SK-N-SH (cell line): ENCODE measurements around the gene CHST9. TPM values are rescaled to one million over a fixed set of nuclear protein-coding genes. Genes with fewer than 3 reads are reported as not detected.

Experiments
- CTCF ChIA-PET: fragments of 300-600, 350-600 bp; formaldehyde crosslinking; extraction: SDS; loops from one replicate; lab custom pipeline; 2021; lab: Yijun Ruan, JAX
- POLR2A ChIA-PET: fragments of 350-600 bp; sonication (Branson Sonifier 250); formaldehyde crosslinking; extraction: SDS; loops from one replicate; lab custom pipeline; 2020; ENCODE audit warnings: antibody characterized with exemption, inconsistent platforms; lab: Yijun Ruan, JAX
- DNase-seq: peaks from one replicate; pipeline ENCODE4 v3.0.0; 2012
- H2AFZ ChIP-seq: fragments of 200-600 bp; sonication (generic); 2 replicates; pipeline ENCODE4 v1.8.1; 2016; ENCODE audit warnings: antibody characterized with exemption, mild to moderate bottlenecking, low read depth
- H3F3A ChIP-seq: fragments of 200-600 bp; sonication (generic); replicated peaks from 2 replicates; pipeline ENCODE3; 2016; ENCODE audit warnings: antibody characterized with exemption, mild to moderate bottlenecking; ENCODE audit not compliant: insufficient read depth
- H3K27ac ChIP-seq, 2 experiments: fragments of 200-500 bp in 1 of 2; fragments of 200-600 bp in 1 of 2; sonication (Bioruptor generic) in 1 of 2; sonication (generic), shearing (Covaris generic) in 1 of 2; 2 replicates each; pipeline versions ENCODE4 v1.5.1 to v1.6.1; 2014 to 2016; ENCODE audit warnings: low read depth in 2 of 2, inconsistent platforms in 1 of 2, low read length in 1 of 2, mild to moderate bottlenecking in 1 of 2, mixed read lengths in 1 of 2
- H3K27me3 ChIP-seq: fragments of 200-600 bp; sonication (generic), shearing (Covaris generic); 2 replicates; pipeline ENCODE4 v1.6.1; 2016; ENCODE audit warnings: mixed run types; ENCODE audit not compliant: insufficient read depth
- H3K36me3 ChIP-seq, 2 experiments: fragments of 200-500 bp in 1 of 2; fragments of 200-600 bp in 1 of 2; sonication (Bioruptor generic) in 1 of 2; sonication (generic) in 1 of 2; replicated peaks in 1 of 2; 2 replicates each; pipeline versions ENCODE3 to v1.5.1; 2014 to 2016; ENCODE audit warnings: low read length in 1 of 2, mild to moderate bottlenecking in 1 of 2; ENCODE audit not compliant: insufficient read depth in 2 of 2, control insufficient read depth in 1 of 2
- H3K4me1 ChIP-seq, 2 experiments: fragments of 200-500 bp in 1 of 2; fragments of 200-600 bp in 1 of 2; sonication (Bioruptor generic) in 1 of 2; sonication (generic), shearing (Covaris generic) in 1 of 2; 2 replicates each; pipeline versions ENCODE4 v1.5.1 to v1.6.1; 2014 to 2016; ENCODE audit warnings: low read depth in 1 of 2, low read length in 1 of 2, mixed run types in 1 of 2; ENCODE audit not compliant: insufficient read depth in 2 of 2, control insufficient read depth in 1 of 2
- H3K4me2 ChIP-seq: fragments of 200-600 bp; sonication (generic), shearing (Covaris generic); 2 replicates; pipeline ENCODE4 v1.6.1; 2017; ENCODE audit warnings: mixed run types
- H3K4me3 ChIP-seq, 2 experiments: fragments of 200-500 bp in 1 of 2; fragments of 200-600 bp in 1 of 2; sonication (Bioruptor generic) in 1 of 2; sonication (generic), shearing (Covaris generic) in 1 of 2; 2 replicates each; pipeline versions ENCODE4 v1.5.1 to v1.8.1; 2014 to 2016; ENCODE audit warnings: low read depth in 2 of 2, inconsistent platforms in 1 of 2, low read length in 1 of 2, mild to moderate bottlenecking in 1 of 2, mixed read lengths in 1 of 2, moderate library complexity in 1 of 2
- H3K79me2 ChIP-seq: fragments of 200-600 bp; sonication (generic); 2 replicates; pipeline ENCODE4 v1.8.1; 2017; ENCODE audit warnings: mild to moderate bottlenecking; ENCODE audit not compliant: insufficient read depth
- H3K9ac ChIP-seq: fragments of 200-600 bp; sonication (generic); 2 replicates; pipeline ENCODE4 v1.6.1; 2017; ENCODE audit warnings: mixed run types
- H3K9me2 ChIP-seq: fragments of 200-600 bp; sonication (generic); 2 replicates; pipeline ENCODE4 v1.6.1; 2017; ENCODE audit warnings: mixed run types
- H3K9me3 ChIP-seq: fragments of 200-600 bp; sonication (generic); 2 replicates; pipeline ENCODE4 v1.6.1; 2017; ENCODE audit warnings: mixed run types, mild to moderate bottlenecking, moderate library complexity
- H4K20me1 ChIP-seq: fragments of 200-600 bp; sonication (generic); 2 replicates; pipeline ENCODE4 v1.6.1; 2017; ENCODE audit warnings: mild to moderate bottlenecking, mixed run types; ENCODE audit not compliant: insufficient read depth
- EZH2phosphoT487 ChIP-seq: fragments of 200-600 bp; sonication (generic); IDR thresholded peaks from 2 replicates; pipeline ENCODE4 v1.6.1; 2017; ENCODE audit warnings: low read depth, mixed run types, mild to moderate bottlenecking, antibody characterized with exemption, moderate library complexity, borderline replicate concordance
- FOXJ3 ChIP-seq: sonication (generic); formaldehyde crosslinking; IDR thresholded peaks from 2 replicates; pipeline ENCODE4 v1.5.1; 2020; ENCODE audit warnings: mild to moderate bottlenecking, missing genetic modification reagents
- JUND ChIP-seq: IDR thresholded peaks from 2 replicates; pipeline ENCODE4 v1.4.0; 2012
- MEF2A ChIP-seq: IDR thresholded peaks from 2 replicates; pipeline ENCODE4 v1.4.0; 2012; ENCODE audit warnings: low read depth, borderline replicate concordance
- NRF1 ChIP-seq: IDR thresholded peaks from 2 replicates; pipeline ENCODE4 v1.6.1; 2012; ENCODE audit warnings: low read depth, mild to moderate bottlenecking, low read length
- RAD21 ChIP-seq: IDR thresholded peaks from 2 replicates; pipeline ENCODE4 v1.6.1; 2012; ENCODE audit warnings: mild to moderate bottlenecking, low read length
- RCOR1 ChIP-seq: fragments of 150-350 bp; IDR thresholded peaks from 2 replicates; pipeline ENCODE4 v1.6.1; 2017; ENCODE audit warnings: antibody characterized with exemption, low read length
- TEAD4 ChIP-seq: IDR thresholded peaks from 2 replicates; pipeline ENCODE4 v1.4.0; 2012; ENCODE audit warnings: mild to moderate bottlenecking, borderline replicate concordance; ENCODE audit not compliant: insufficient read depth
- WGBS: methylation state at CpG from one replicate; pipeline ENCODE4 v1.1.6; 2017; ENCODE audit warnings: low lambda C conversion rate; 5-methylcytosine and 5-hydroxymethylcytosine counted together
- polyA plus RNA-seq, 3 experiments: library from polyadenylated mRNA; depleted of rRNA; stranded (reverse); fragments of >200 nt; gene quantifications; 2 replicates each; pipeline ENCODE4 v1.2.3, GENCODE V29; 2012
- TF ChIP-seq, protein P1 (sequence below): IDR thresholded peaks from 2 replicates; pipeline ENCODE4 v1.4.0; 2012; ENCODE audit warnings: low read depth, borderline replicate concordance

The CHST9 gene
- polyA plus RNA-seq, 1 of the 3 experiments (the other 2 are of a cell fraction): not detected

DNA sequence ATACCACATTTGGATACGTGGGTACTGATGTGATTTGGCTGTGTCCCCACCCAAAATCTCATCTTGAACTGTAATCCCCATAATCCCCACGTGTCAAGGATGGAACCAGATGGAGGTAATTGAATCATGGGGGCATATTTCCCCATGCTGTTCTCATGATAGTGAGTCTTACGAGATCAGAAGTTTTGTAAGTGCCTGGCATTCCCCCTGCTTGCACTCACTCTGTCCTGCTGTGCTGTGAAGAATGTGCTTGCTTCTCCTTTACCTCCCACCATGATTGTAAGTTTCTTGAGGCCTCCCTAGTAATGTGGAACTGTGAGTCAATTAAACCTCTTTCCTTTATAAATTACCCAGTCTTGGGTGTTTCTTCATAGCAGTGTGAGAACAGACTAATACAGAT, 70.3 kb downstream of the CHST9 start:
- peaks cover 0 to 4% of the 10 kb centered on the region in 2 experiments; a peak in 2 of 4 replicates for H3K4me1 ChIP-seq
- 9% methylated on average over 3 of the region's 3 CpGs for WGBS
- no peak overlapping the region for H3K4me2 ChIP-seq
- no peaks in the 10 kb centered on the region for H3K9me2 ChIP-seq
- no peaks in the 10 kb centered on the region for H3K9me3 ChIP-seq
- H3K36me3 ChIP-seq: no peaks in the 10 kb centered on the region
- no peak overlapping the region for H3K4me3 ChIP-seq
- CTCF ChIA-PET: no interaction called here
- H4K20me1 ChIP-seq: no peaks in the 10 kb centered on the region
- H3K27ac ChIP-seq: no peak overlapping the region
- no peak for TF ChIP-seq NRF1
- TF ChIP-seq MEF2A: no peak
- TF ChIP-seq, protein P1, sequence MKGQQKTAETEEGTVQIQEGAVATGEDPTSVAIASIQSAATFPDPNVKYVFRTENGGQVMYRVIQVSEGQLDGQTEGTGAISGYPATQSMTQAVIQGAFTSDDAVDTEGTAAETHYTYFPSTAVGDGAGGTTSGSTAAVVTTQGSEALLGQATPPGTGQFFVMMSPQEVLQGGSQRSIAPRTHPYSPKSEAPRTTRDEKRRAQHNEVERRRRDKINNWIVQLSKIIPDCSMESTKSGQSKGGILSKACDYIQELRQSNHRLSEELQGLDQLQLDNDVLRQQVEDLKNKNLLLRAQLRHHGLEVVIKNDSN: no peak
- no peak for TF ChIP-seq TEAD4
- TF ChIP-seq EZH2phosphoT487: no peak
- TF ChIP-seq, all 33 proteins: peak for 0
- POLR2A ChIA-PET: interaction anchor here (0.6 kb wide), 1 partner anchor 222 kb away, joined by 3 read pairs; no protein-coding TSS in a partner anchor
- Histone ChIP-seq H2AFZ (no peak overlapping the region), H3K27me3 (no peaks in the 10 kb centered on the region), H3K9ac (no peak overlapping the region), H3F3A (no peaks in the 10 kb centered on the region), H3K79me2 (no peaks in the 10 kb centered on the region)
- no peak for DNase-seq

DNA sequence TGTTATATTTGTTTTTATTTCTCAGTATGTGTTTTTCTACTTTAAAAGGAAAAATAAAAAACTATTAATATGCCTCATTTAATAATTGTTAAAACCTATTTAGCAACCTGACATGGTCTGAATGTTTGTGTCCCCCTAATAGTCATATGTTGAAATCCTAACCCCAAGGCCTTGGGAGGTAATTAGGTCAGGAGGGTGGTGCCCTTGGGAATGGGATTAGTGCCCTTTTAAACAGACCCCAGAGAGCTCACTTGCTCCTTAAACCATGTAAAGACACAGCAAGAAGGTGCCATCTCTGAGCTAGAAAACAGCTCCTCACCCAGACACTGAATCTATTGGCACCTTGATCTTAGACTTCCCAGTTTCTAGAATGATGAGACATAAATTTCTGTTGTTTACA, 71.8 kb downstream of the CHST9 start:
- no peaks in the 10 kb centered on the region for H3K27me3 ChIP-seq
- H4K20me1 ChIP-seq: no peaks in the 10 kb centered on the region
- no peaks in the 10 kb centered on the region for H3K9me3 ChIP-seq
- H2AFZ ChIP-seq: no peak overlapping the region
- no peak overlapping the region for H3K4me2 ChIP-seq
- no peaks in the 10 kb centered on the region for H3K79me2 ChIP-seq
- no peak for DNase-seq
- ChIA-PET CTCF (interaction anchor here (1.0 kb wide), 1 partner anchor 11 kb away, joined by 5 read pairs; no protein-coding TSS in a partner anchor), POLR2A (no interaction called here)
- H3K4me1 ChIP-seq: peaks cover 0 to 9% of the 10 kb centered on the region in 2 experiments; a peak in 2 of 4 replicates
- no peaks in the 10 kb centered on the region for H3F3A ChIP-seq
- no peak overlapping the region for H3K9ac ChIP-seq
- no peaks in the 10 kb centered on the region for H3K9me2 ChIP-seq
- TF ChIP-seq, protein P1: no peak
- no peak for TF ChIP-seq FOXJ3 (CRISPR knock-in tag)
- TF ChIP-seq JUND: no peak
- no peak overlapping the region for H3K27ac ChIP-seq
- H3K4me3 ChIP-seq: no peak overlapping the region
- no peaks in the 10 kb centered on the region for H3K36me3 ChIP-seq

GRCh38 chr18:27110319-27110718, 74.8 kb downstream of the CHST9 start:
- peak; percentile 27 for DNase-seq
- Histone ChIP-seq H3K79me2 (no peaks in the 10 kb centered on the region), H3K36me3 (no peaks in the 10 kb centered on the region), H3K9me2 (no peaks in the 10 kb centered on the region), H3K27me3 (no peaks in the 10 kb centered on the region), H3K4me3 (no peak overlapping the region), H3K9ac (no peak overlapping the region), H3K4me2 (no peak overlapping the region), H2AFZ (no peak overlapping the region), H3F3A (no peaks in the 10 kb centered on the region), H4K20me1 (no peaks in the 10 kb centered on the region), H3K9me3 (no peaks in the 10 kb centered on the region), H3K4me1 (peaks cover 0 to 9% of the 10 kb centered on the region in 2 experiments; a peak in 2 of 4 replicates), H3K27ac (peak overlapping the region in 1 of 2 experiments; percentile 50; a peak in 2 of 4 replicates)
- POLR2A ChIA-PET: no interaction called here
- 26% methylated on average over 1 of the region's 1 CpG for WGBS
- TF ChIP-seq RAD21: no peak
- peak; percentile 38; the same call in 1 of the 2 replicates for TF ChIP-seq RCOR1
- CTCF ChIA-PET: no interaction called here
